K562 (cell line): Measurements from ENCODE around the gene PRKG1. TPM values are rescaled to one million over a fixed set of nuclear protein-coding genes. Genes with fewer than 3 reads are reported as not detected.

Source experiments
- ATAC-seq: fragments of 200-7000 bp; cut with Tn5 transposase; 3 replicates; pipeline ENCODE4 v1.9.1; 2020; ENCODE audit warnings: moderate library complexity
- BruUV-seq: library from RNA; stranded (reverse); fragments of 400-500 nt; replicated peaks from 2 replicates; lab custom pipeline; 2021; lab: Mats Ljungman, UMichigan
- CTCF ChIA-PET: fragments of 300-600 bp; formaldehyde crosslinking; extraction: SDS; loops from one replicate; lab custom pipeline; 2021; ENCODE audit warnings: low intra/inter-chr PET ratio; lab: Yijun Ruan, JAX
- POLR2A ChIA-PET: fragments of 300-600, 350-650 bp; sonication (Branson Sonifier 250); formaldehyde crosslinking; extraction: SDS; loops from one replicate; lab custom pipeline; 2021; ENCODE audit warnings: antibody characterized with exemption, inconsistent platforms; lab: Yijun Ruan, JAX
- DNase-seq, 4 experiments: peaks; one replicate each; pipeline versions ENCODE4 v3.0.0 to v3.0.0-alpha.2; 2011 to 2018; ENCODE audit warnings: low spot score in 3 of 4, mixed read lengths in 3 of 4; ENCODE audit errors: extremely low read depth in 1 of 4
- FAIRE-seq: peaks from 2 replicates; lab custom pipeline; 2011; peaks lifted over from hg19 to GRCh38; lab: Jason Lieb, UNC
- H2AFZ ChIP-seq: 2 replicates; pipeline ENCODE4 v1.6.0; 2011; ENCODE audit warnings: low read depth, low read length, control low read depth, inconsistent platforms
- H3K27ac ChIP-seq: fragments of 200-600 bp; 3 replicates; pipeline ENCODE4 v1.8.0; 2011; ENCODE audit warnings: low read depth, mild to moderate bottlenecking, control low read depth, inconsistent platforms, low read length, moderate library complexity, mixed read lengths; ENCODE audit errors: extremely low read depth
- H3K27me3 ChIP-seq, 2 experiments: fragments of 300-600 bp in 1 of 2; 2 replicates in 1 of 2; 3 replicates in 1 of 2; pipeline versions ENCODE4 v1.6.0 to v1.8.0; 2011; ENCODE audit warnings: inconsistent platforms in 2 of 2, low read length in 2 of 2, mild to moderate bottlenecking in 1 of 2, mixed read lengths in 1 of 2, moderate library complexity in 1 of 2; ENCODE audit not compliant: control insufficient read depth in 2 of 2, insufficient read depth in 2 of 2
- H3K36me3 ChIP-seq: fragments of 300-600 bp; 3 replicates; pipeline ENCODE4 v1.8.0; 2011; ENCODE audit warnings: mild to moderate bottlenecking, low read length, inconsistent platforms; ENCODE audit not compliant: control insufficient read depth, insufficient read depth
- H3K4me1 ChIP-seq, 2 experiments: fragments of 200-600 bp in 1 of 2; replicated peaks in 1 of 2; 2 replicates in 1 of 2; 3 replicates in 1 of 2; pipeline versions ENCODE4 v1.5.1 to v1.8.0; 2011; ENCODE audit warnings: inconsistent platforms in 2 of 2, low read length in 2 of 2, mild to moderate bottlenecking in 1 of 2, mixed read lengths in 1 of 2, moderate library complexity in 1 of 2; ENCODE audit not compliant: control insufficient read depth in 2 of 2, insufficient read depth in 2 of 2
- H3K4me2 ChIP-seq: 2 replicates; pipeline ENCODE4 v1.6.1; 2011; ENCODE audit warnings: low read length, control low read depth, inconsistent platforms, mixed read lengths; ENCODE audit not compliant: insufficient read depth
- H3K4me3 ChIP-seq: fragments of 200-600 bp; sonication (generic), shearing (Covaris generic); 2 replicates; pipeline ENCODE4 v1.5.1; 2016; ENCODE audit warnings: control low read depth, inconsistent platforms
- H3K79me2 ChIP-seq: fragments of 200-600 bp; 3 replicates; pipeline ENCODE4 v1.8.0; 2011; ENCODE audit warnings: low read length, inconsistent platforms; ENCODE audit not compliant: control insufficient read depth, insufficient read depth
- H3K9ac ChIP-seq, 2 experiments: 2 replicates each; pipeline versions ENCODE4 v1.6.0 to v1.6.1; 2011; ENCODE audit warnings: low read depth in 2 of 2, low read length in 2 of 2, control low read depth in 1 of 2, inconsistent platforms in 1 of 2, mild to moderate bottlenecking in 1 of 2, mixed read lengths in 1 of 2; ENCODE audit not compliant: insufficient read depth in 1 of 2
- H3K9me1 ChIP-seq: one replicate; pipeline ENCODE4 v1.6.0; 2011; ENCODE audit warnings: inconsistent platforms, mild to moderate bottlenecking, low read length, moderate library complexity; ENCODE audit not compliant: control insufficient read depth, insufficient read depth
- H3K9me3 ChIP-seq: replicated peaks from 2 replicates; pipeline ENCODE4 v1.5.1; 2011; ENCODE audit warnings: low read depth, low read length, inconsistent platforms; ENCODE audit not compliant: control insufficient read depth, insufficient read depth
- H4K20me1 ChIP-seq: replicated peaks from 2 replicates; pipeline ENCODE4 v1.6.1; 2011; ENCODE audit warnings: low read length, inconsistent platforms, mixed read lengths; ENCODE audit not compliant: control insufficient read depth, insufficient read depth
- BRCA1 ChIP-seq, 2 experiments: fragments of 450-650 bp in 1 of 2; sonication (generic) in 1 of 2; formaldehyde crosslinking in 1 of 2; IDR thresholded peaks; 2 replicates each; pipeline versions ENCODE4 v1.5.0 to v1.6.1; 2017 to 2020; ENCODE audit warnings: mild to moderate bottlenecking in 1 of 2, missing genetic modification reagents in 1 of 2
- ELK1 ChIP-seq: sonication (generic); formaldehyde crosslinking; IDR thresholded peaks from 2 replicates; pipeline ENCODE4 v1.8.1; 2022; ENCODE audit warnings: missing genetic modification reagents
- HNRNPUL1 ChIP-seq: fragments of 200-400 bp; formaldehyde crosslinking; IDR thresholded peaks from 2 replicates; pipeline ENCODE4 v1.6.1; 2017; ENCODE audit warnings: low read length
- LARP7 ChIP-seq: fragments of 450-650 bp; IDR thresholded peaks from 2 replicates; pipeline ENCODE4 v1.6.1; 2016
- MEF2D ChIP-seq: conservative IDR thresholded peaks from 2 replicates; pipeline ENCODE4 v1.6.1; 2016; ENCODE audit warnings: low read depth, missing genetic modification characterization, missing compliant biosample characterization
- MIER1 ChIP-seq: fragments of 450-650 bp; IDR thresholded peaks from 2 replicates; pipeline ENCODE4 v1.6.1; 2016; ENCODE audit warnings: antibody characterized with exemption, mild to moderate bottlenecking, low read depth
- MXD1 ChIP-seq: fragments of 250-450 bp; sonication (Bioruptor Pico); IDR thresholded peaks from 2 replicates; pipeline ENCODE4 v1.8.0; 2021; ENCODE audit warnings: borderline replicate concordance, mild to moderate bottlenecking, moderate library complexity; ENCODE audit not compliant: poor library complexity, severe bottlenecking
- NR3C1 ChIP-seq: sonication (generic); formaldehyde crosslinking; IDR thresholded peaks from 2 replicates; pipeline ENCODE4 v1.8.1; 2022; ENCODE audit warnings: missing genetic modification reagents
- PHF21A ChIP-seq: fragments of 450-650 bp; IDR thresholded peaks from 2 replicates; pipeline ENCODE4 v1.6.1; 2017; ENCODE audit warnings: low read depth, borderline replicate concordance
- RFX5 ChIP-seq: IDR thresholded peaks from 2 replicates; pipeline ENCODE4 v1.6.1; 2011; ENCODE audit warnings: low read depth, mild to moderate bottlenecking, improper control_type of control experiment, low read length
- SIX5 ChIP-seq, 2 experiments: IDR thresholded peaks; 2 replicates each; pipeline ENCODE4 v1.6.1; 2011; ENCODE audit warnings: low read length in 2 of 2, borderline replicate concordance in 1 of 2, low read depth in 1 of 2, mild to moderate bottlenecking in 1 of 2, moderate library complexity in 1 of 2; ENCODE audit not compliant: insufficient read depth in 1 of 2
- ZNF407 ChIP-seq: fragments of 450-650 bp; IDR thresholded peaks from 2 replicates; pipeline ENCODE4 v1.6.1; 2016; ENCODE audit warnings: low read depth
- WGBS: fragments of 100-300 bp; shearing (Covaris generic); methylation state at CpG from one replicate; pipeline ENCODE4 v1.1.6; 2016; ENCODE audit warnings: low coverage, mixed read lengths; ENCODE audit not compliant: insufficient coverage; ENCODE audit errors: missing lambda C conversion rate; 5-methylcytosine and 5-hydroxymethylcytosine counted together
- in situ Hi-C: fragments of 300-500 bp; cut with MboI; formaldehyde crosslinking; loops from 4 replicates; pipeline ENCODE4 v1.15.0; 2018; ENCODE audit warnings: inconsistent platforms, mixed read lengths
- intact Hi-C: fragments of 100-400 bp; cut with micrococcal nuclease; formaldehyde crosslinking; loops from 2 replicates; pipeline ENCODE4 v1.14.2; 2022
- polyA plus RNA-seq, 8 experiments: library from polyadenylated mRNA; depleted of rRNA in 4 of 8; stranded (reverse) in 5 of 8; unstranded in 3 of 8; fragments of >200 nt; fragmentation: Nextera tagmentation in 2 of 8; fragmentation: Illumina TruSeq in 1 of 8; extraction: Ambion mirVana in 2 of 8; extraction: Trizol in 1 of 8; gene quantifications; 2 replicates each; pipeline versions ENCODE4 v1.2.1 to v1.2.3, GENCODE V29; 2011 to 2014; ENCODE audit warnings: inconsistent platforms in 1 of 8, missing spikeins in 1 of 8
- total RNA-seq, 7 experiments: library from RNA; depleted of rRNA in 6 of 7; stranded (reverse); fragments of >200 nt in 6 of 7; fragmentation: Illumina TruSeq in 2 of 7; extraction: Trizol in 2 of 7; gene quantifications; 2 replicates each; pipeline versions ENCODE4 v1.2.1 to v1.2.3, GENCODE V29; 2011 to 2021; ENCODE audit warnings: low replicate concordance in 1 of 7

The PRKG1 gene
- total and polyA plus RNA-seq, 9 of the 15 experiments (the other 6 are each of a cell fraction or from before 2014, with no cell fraction given), result 0.22 TPM; not detected in 8

GRCh38 chr10:51745397-51745796 is 671.1 kb downstream of the PRKG1 start:
- Histone ChIP-seq H3K9me1 (no peaks in the 10 kb centered on the region), H3K9ac (no peak overlapping the region), H3K36me3 (no peaks in the 10 kb centered on the region), H3K4me2 (no peak overlapping the region), H4K20me1 (no peaks in the 10 kb centered on the region), H3K4me1 (no peaks in the 10 kb centered on the region), H3K27me3 (no peaks in the 10 kb centered on the region), H3K9me3 (no peaks in the 10 kb centered on the region), H3K79me2 (no peaks in the 10 kb centered on the region), H2AFZ (no peak overlapping the region), H3K27ac (no peak overlapping the region), H3K4me3 (no peak overlapping the region)
- FAIRE-seq (no peak), ATAC-seq (no peak), DNase-seq (no peak)
- 0% methylated on average over 2 of the region's 2 CpGs for WGBS
- intact Hi-C loops, result no loop called here
- no TSS peak for BruUV-seq
- ChIA-PET CTCF (no interaction called here), POLR2A (no interaction called here)
- in situ Hi-C loops, result no loop called here
- TF ChIP-seq BRCA1 (IDR thresholded peaks at IDR 0.05) (no peak), BRCA1 (CRISPR knock-in tag; IDR thresholded peaks at IDR 0.05) (no peak), MEF2D (no peak), MIER1 (no peak), ELK1 (CRISPR knock-in tag) (no peak), NR3C1 (CRISPR knock-in tag) (no peak), MXD1 (CRISPR knock-in tag) (no peak), LARP7 (no peak), SIX5 (IDR thresholded peaks at IDR 0.05; ENCODE audit: borderline replicate concordance in 1 of 2, insufficient read depth in 1 of 2, low read depth in 1 of 2, low read length in 2 of 2) (no peak), HNRNPUL1 (no peak), ZNF407 (no peak), PHF21A (no peak), RFX5 (no peak)
